K562 (cell line): ENCODE data around the gene NDUFS6. TPM values are rescaled to one million over a fixed set of nuclear protein-coding genes. Genes with fewer than 3 reads are reported as not detected.

Experiments
- FOXK2 ChIP-seq, 2 experiments: fragments of 450-650 bp; IDR thresholded peaks in 1 of 2; conservative IDR thresholded peaks in 1 of 2; 2 replicates each; pipeline ENCODE4 v1.6.1; 2016; ENCODE audit warnings: low read depth in 2 of 2, mild to moderate bottlenecking in 1 of 2
- NCOR1 ChIP-seq: fragments of 450-650 bp; IDR thresholded peaks from 2 replicates; pipeline ENCODE4 v1.6.1; 2016; ENCODE audit warnings: mild to moderate bottlenecking, moderate library complexity
- NR4A1 ChIP-seq, 2 experiments: fragments of 250-450 bp in 1 of 2; fragments of 450-650 bp in 1 of 2; sonication (Bioruptor Pico) in 1 of 2; IDR thresholded peaks; 2 replicates each; pipeline versions ENCODE4 v1.4.0 to v1.6.1; 2016 to 2020; ENCODE audit warnings: mild to moderate bottlenecking in 2 of 2, missing compliant biosample characterization in 1 of 2, missing genetic modification characterization in 1 of 2, moderate library complexity in 1 of 2
- PHF20 ChIP-seq: fragments of 450-650 bp; IDR thresholded peaks from 2 replicates; pipeline ENCODE4 v1.6.1; 2018; ENCODE audit not compliant: partially characterized antibody
- SREBF1 ChIP-seq: fragments of 150-350 bp; IDR thresholded peaks from 2 replicates; pipeline ENCODE4 v1.6.1; 2014; ENCODE audit warnings: antibody characterized with exemption, low read depth, low read length, borderline replicate concordance
- TAF7 ChIP-seq: fragments of 450-650 bp; IDR thresholded peaks from 2 replicates; pipeline ENCODE4 v1.6.1; 2016; ENCODE audit warnings: missing genetic modification characterization, missing compliant biosample characterization
- polyA plus RNA-seq, 8 experiments: library from polyadenylated mRNA; depleted of rRNA in 4 of 8; stranded (reverse) in 5 of 8; unstranded in 3 of 8; fragments of >200 nt; fragmentation: Nextera tagmentation in 2 of 8; fragmentation: Illumina TruSeq in 1 of 8; extraction: Ambion mirVana in 2 of 8; extraction: Trizol in 1 of 8; gene quantifications; 2 replicates each; pipeline versions ENCODE4 v1.2.1 to v1.2.3, GENCODE V29; 2011 to 2014; ENCODE audit warnings: inconsistent platforms in 1 of 8, missing spikeins in 1 of 8
- total RNA-seq, 7 experiments: library from RNA; depleted of rRNA in 6 of 7; stranded (reverse); fragments of >200 nt in 6 of 7; fragmentation: Illumina TruSeq in 2 of 7; extraction: Trizol in 2 of 7; gene quantifications; 2 replicates each; pipeline versions ENCODE4 v1.2.1 to v1.2.3, GENCODE V29; 2011 to 2021; ENCODE audit warnings: low replicate concordance in 1 of 7
- TF ChIP-seq, protein P1 (sequence below): sonication (generic); formaldehyde crosslinking; IDR thresholded peaks from 2 replicates; pipeline ENCODE4 v1.8.0; 2023; ENCODE audit warnings: missing genetic modification reagents, mild to moderate bottlenecking, borderline replicate concordance
- TF ChIP-seq, protein P2 (sequence below), 2 experiments: fragments of 450-650 bp in 1 of 2; sonication (generic) in 1 of 2; formaldehyde crosslinking in 1 of 2; IDR thresholded peaks in 1 of 2; conservative IDR thresholded peaks in 1 of 2; 2 replicates each; pipeline versions ENCODE4 v1.6.1 to v1.8.1; 2016 to 2023; ENCODE audit warnings: mild to moderate bottlenecking in 2 of 2, moderate library complexity in 2 of 2, inconsistent platforms in 1 of 2, missing genetic modification reagents in 1 of 2
- TF ChIP-seq, protein P3 (sequence below): fragments of 250-450 bp; sonication (Bioruptor Pico); IDR thresholded peaks from 2 replicates; pipeline ENCODE4 v1.9.0; 2021; ENCODE audit warnings: mild to moderate bottlenecking, inconsistent platforms
- TF ChIP-seq, protein P4 (sequence below), 2 experiments: fragments of 150-350 bp in 1 of 2; IDR thresholded peaks; 2 replicates each; pipeline ENCODE4 v1.6.1; 2012 to 2016; ENCODE audit warnings: low read depth in 2 of 2, low read length in 2 of 2, mild to moderate bottlenecking in 1 of 2, moderate library complexity in 1 of 2

Gene NDUFS6
- total and polyA plus RNA-seq, 9 of the 15 experiments (the other 6 are each of a cell fraction or from before 2014, with no cell fraction given) = 36.1 to 291 (median 77.0) TPM

DNA sequence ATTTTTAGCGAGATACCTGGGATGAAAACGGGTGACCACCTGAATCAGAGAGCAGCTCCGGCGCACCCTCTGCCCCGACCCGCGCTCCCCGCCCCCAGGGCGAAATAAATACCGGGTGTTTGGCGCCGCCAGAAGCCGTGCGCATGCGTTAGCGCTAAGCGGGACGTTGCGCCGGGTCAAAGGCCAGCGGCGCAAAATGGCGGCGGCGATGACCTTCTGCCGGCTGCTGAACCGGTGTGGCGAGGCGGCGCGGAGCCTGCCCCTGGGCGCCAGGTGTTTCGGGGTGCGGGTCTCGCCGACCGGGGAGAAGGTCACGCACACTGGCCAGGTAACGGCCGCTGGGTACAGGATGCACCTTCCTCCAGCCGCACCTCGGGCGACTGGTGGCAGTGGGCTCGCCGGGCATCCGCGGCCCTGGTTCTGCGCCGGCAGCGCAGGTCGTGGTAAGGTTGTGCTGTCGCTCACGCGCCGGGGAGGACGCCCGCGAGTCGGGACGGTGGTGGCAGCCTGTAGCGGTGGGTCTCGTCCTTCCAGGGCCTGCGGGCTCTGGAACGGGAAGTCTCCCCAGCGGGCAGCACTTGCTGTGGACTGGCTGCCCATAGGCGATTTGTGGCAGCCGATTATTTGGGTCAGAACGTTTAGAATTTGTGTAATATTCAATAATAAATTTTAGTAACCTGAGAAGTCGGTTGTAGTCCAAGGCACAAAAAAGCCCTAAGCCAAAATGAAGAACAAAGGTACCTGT is at the start of gene NDUFS6 (continued):
- TF ChIP-seq, protein P1, sequence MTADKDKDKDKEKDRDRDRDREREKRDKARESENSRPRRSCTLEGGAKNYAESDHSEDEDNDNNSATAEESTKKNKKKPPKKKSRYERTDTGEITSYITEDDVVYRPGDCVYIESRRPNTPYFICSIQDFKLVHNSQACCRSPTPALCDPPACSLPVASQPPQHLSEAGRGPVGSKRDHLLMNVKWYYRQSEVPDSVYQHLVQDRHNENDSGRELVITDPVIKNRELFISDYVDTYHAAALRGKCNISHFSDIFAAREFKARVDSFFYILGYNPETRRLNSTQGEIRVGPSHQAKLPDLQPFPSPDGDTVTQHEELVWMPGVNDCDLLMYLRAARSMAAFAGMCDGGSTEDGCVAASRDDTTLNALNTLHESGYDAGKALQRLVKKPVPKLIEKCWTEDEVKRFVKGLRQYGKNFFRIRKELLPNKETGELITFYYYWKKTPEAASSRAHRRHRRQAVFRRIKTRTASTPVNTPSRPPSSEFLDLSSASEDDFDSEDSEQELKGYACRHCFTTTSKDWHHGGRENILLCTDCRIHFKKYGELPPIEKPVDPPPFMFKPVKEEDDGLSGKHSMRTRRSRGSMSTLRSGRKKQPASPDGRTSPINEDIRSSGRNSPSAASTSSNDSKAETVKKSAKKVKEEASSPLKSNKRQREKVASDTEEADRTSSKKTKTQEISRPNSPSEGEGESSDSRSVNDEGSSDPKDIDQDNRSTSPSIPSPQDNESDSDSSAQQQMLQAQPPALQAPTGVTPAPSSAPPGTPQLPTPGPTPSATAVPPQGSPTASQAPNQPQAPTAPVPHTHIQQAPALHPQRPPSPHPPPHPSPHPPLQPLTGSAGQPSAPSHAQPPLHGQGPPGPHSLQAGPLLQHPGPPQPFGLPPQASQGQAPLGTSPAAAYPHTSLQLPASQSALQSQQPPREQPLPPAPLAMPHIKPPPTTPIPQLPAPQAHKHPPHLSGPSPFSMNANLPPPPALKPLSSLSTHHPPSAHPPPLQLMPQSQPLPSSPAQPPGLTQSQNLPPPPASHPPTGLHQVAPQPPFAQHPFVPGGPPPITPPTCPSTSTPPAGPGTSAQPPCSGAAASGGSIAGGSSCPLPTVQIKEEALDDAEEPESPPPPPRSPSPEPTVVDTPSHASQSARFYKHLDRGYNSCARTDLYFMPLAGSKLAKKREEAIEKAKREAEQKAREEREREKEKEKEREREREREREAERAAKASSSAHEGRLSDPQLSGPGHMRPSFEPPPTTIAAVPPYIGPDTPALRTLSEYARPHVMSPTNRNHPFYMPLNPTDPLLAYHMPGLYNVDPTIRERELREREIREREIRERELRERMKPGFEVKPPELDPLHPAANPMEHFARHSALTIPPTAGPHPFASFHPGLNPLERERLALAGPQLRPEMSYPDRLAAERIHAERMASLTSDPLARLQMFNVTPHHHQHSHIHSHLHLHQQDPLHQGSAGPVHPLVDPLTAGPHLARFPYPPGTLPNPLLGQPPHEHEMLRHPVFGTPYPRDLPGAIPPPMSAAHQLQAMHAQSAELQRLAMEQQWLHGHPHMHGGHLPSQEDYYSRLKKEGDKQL (CRISPR knock-in tag) = no peak
- TF ChIP-seq, protein P2, sequence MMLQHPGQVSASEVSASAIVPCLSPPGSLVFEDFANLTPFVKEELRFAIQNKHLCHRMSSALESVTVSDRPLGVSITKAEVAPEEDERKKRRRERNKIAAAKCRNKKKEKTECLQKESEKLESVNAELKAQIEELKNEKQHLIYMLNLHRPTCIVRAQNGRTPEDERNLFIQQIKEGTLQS (IDR thresholded peaks at IDR 0.05) = no peak
- TF ChIP-seq, protein P2 (CRISPR knock-in tag; conservative IDR thresholded peaks at IDR 0.05) = no peak
- peak; percentile 94 for TF ChIP-seq TAF7 (tag)
- peak; percentile 88 for TF ChIP-seq PHF20
- TF ChIP-seq, protein P3, sequence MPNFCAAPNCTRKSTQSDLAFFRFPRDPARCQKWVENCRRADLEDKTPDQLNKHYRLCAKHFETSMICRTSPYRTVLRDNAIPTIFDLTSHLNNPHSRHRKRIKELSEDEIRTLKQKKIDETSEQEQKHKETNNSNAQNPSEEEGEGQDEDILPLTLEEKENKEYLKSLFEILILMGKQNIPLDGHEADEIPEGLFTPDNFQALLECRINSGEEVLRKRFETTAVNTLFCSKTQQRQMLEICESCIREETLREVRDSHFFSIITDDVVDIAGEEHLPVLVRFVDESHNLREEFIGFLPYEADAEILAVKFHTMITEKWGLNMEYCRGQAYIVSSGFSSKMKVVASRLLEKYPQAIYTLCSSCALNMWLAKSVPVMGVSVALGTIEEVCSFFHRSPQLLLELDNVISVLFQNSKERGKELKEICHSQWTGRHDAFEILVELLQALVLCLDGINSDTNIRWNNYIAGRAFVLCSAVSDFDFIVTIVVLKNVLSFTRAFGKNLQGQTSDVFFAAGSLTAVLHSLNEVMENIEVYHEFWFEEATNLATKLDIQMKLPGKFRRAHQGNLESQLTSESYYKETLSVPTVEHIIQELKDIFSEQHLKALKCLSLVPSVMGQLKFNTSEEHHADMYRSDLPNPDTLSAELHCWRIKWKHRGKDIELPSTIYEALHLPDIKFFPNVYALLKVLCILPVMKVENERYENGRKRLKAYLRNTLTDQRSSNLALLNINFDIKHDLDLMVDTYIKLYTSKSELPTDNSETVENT (CRISPR knock-in tag) = peak; percentile 86; the same call in 1 of the 2 replicates
- TF ChIP-seq, protein P4, sequence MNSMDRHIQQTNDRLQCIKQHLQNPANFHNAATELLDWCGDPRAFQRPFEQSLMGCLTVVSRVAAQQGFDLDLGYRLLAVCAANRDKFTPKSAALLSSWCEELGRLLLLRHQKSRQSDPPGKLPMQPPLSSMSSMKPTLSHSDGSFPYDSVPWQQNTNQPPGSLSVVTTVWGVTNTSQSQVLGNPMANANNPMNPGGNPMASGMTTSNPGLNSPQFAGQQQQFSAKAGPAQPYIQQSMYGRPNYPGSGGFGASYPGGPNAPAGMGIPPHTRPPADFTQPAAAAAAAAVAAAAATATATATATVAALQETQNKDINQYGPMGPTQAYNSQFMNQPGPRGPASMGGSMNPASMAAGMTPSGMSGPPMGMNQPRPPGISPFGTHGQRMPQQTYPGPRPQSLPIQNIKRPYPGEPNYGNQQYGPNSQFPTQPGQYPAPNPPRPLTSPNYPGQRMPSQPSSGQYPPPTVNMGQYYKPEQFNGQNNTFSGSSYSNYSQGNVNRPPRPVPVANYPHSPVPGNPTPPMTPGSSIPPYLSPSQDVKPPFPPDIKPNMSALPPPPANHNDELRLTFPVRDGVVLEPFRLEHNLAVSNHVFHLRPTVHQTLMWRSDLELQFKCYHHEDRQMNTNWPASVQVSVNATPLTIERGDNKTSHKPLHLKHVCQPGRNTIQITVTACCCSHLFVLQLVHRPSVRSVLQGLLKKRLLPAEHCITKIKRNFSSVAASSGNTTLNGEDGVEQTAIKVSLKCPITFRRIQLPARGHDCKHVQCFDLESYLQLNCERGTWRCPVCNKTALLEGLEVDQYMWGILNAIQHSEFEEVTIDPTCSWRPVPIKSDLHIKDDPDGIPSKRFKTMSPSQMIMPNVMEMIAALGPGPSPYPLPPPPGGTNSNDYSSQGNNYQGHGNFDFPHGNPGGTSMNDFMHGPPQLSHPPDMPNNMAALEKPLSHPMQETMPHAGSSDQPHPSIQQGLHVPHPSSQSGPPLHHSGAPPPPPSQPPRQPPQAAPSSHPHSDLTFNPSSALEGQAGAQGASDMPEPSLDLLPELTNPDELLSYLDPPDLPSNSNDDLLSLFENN (IDR thresholded peaks at IDR 0.05; ENCODE audit: low read depth in 2 of 2, low read length in 2 of 2) = no peak
- no peak for TF ChIP-seq SREBF1
- TF ChIP-seq NCOR1 = peak; percentile 4; the same call in 1 of the 2 replicates
- no peak; the same call in 1 of the 2 replicates for TF ChIP-seq NR4A1 (CRISPR knock-in tag; IDR thresholded peaks at IDR 0.05)
- 0 out of 2 replicates have a peak, but pooled peaks have one; percentile 44 for TF ChIP-seq NR4A1 (tag; IDR thresholded peaks at IDR 0.05)
- TF ChIP-seq FOXK2 (conservative IDR thresholded peaks at IDR 0.05 in 1 of 2, IDR thresholded peaks at IDR 0.05 in 1 of 2; ENCODE audit: low read depth in 2 of 2) = peak; percentile 57 to 65
